ENCODE data around the gene EXOSC9.

The EXOSC9 gene

GRCh38 chr4:121811122-121811521 is 10.0 kb downstream of the EXOSC9 start:
- Mint-ChIP-seq H3K27me3 (ENCODE audit: low read depth) (no peaks in the 10 kb centered on the region), H3K4me1 (no peaks in the 10 kb centered on the region), H3K27ac (peak overlapping the region in 2 of 3 experiments; percentile 3 to 59), H3K9me3 (no peaks in the 10 kb centered on the region), H3K4me3 (no peak overlapping the region), H3K36me3 (ENCODE audit: low read depth) (peaks cover 52% of the 10 kb centered on the region)
- no peak for TF ChIP-seq CTCF (IDR thresholded peaks at IDR 0.05; ENCODE audit: unreplicated experiment in 3 of 3)

- no peaks in the 10 kb centered on the region for H3K4me1 Mint-ChIP-seq
- H3K4me3 Mint-ChIP-seq: no peak overlapping the region
These were observed 13.6 kb downstream of the EXOSC9 start for GRCh38 chr4:121814756-121815155.

GRCh38 chr4:121817006-121817405 is 15.9 kb downstream of the EXOSC9 start:
- Mint-ChIP-seq H3K4me1 (peaks cover under 1% of the 10 kb centered on the region), H3K9me3 (no peaks in the 10 kb centered on the region), H3K4me3 (no peak overlapping the region), H3K36me3 (ENCODE audit: low read depth) (peaks cover 41% of the 10 kb centered on the region), H3K27ac (no peak overlapping the region), H3K27me3 (ENCODE audit: low read depth) (no peaks in the 10 kb centered on the region)
- no peak for TF ChIP-seq CTCF (IDR thresholded peaks at IDR 0.05; ENCODE audit: unreplicated experiment in 3 of 3)

More at GRCh38 chr4:121814756-121815155, 13.6 kb downstream of the EXOSC9 start:
- Mint-ChIP-seq H3K9me3 (no peaks in the 10 kb centered on the region), H3K36me3 (ENCODE audit: low read depth) (peaks cover 58% of the 10 kb centered on the region), H3K27me3 (ENCODE audit: low read depth) (no peaks in the 10 kb centered on the region), H3K27ac (no peak overlapping the region)
- TF ChIP-seq CTCF (IDR thresholded peaks at IDR 0.05; ENCODE audit: unreplicated experiment in 3 of 3): no peak

GRCh38 chr4:121817701-121818100 is 16.6 kb downstream of the EXOSC9 start:
- Mint-ChIP-seq H3K4me3 (no peak overlapping the region), H3K9me3 (no peaks in the 10 kb centered on the region), H3K27ac (no peak overlapping the region), H3K36me3 (ENCODE audit: low read depth) (peaks cover 37% of the 10 kb centered on the region), H3K27me3 (ENCODE audit: low read depth) (no peaks in the 10 kb centered on the region), H3K4me1 (peaks cover 7% of the 10 kb centered on the region)
- no peak for TF ChIP-seq CTCF (IDR thresholded peaks at IDR 0.05; ENCODE audit: unreplicated experiment in 3 of 3)

- H3K9me3 Mint-ChIP-seq: no peaks in the 10 kb centered on the region
- no peaks in the 10 kb centered on the region for H3K27me3 Mint-ChIP-seq (ENCODE audit: low read depth)
- peaks cover 9% of the 10 kb centered on the region for H3K4me1 Mint-ChIP-seq
- no peak overlapping the region for H3K27ac Mint-ChIP-seq
- peaks cover 32% of the 10 kb centered on the region for H3K36me3 Mint-ChIP-seq (ENCODE audit: low read depth)
- H3K4me3 Mint-ChIP-seq: no peak overlapping the region
- no peak for TF ChIP-seq CTCF (IDR thresholded peaks at IDR 0.05; ENCODE audit: unreplicated experiment in 3 of 3)
These were observed 17.1 kb downstream of the EXOSC9 start for GRCh38 chr4:121818215-121818614.

GRCh38 chr4:121819216-121819965 is 18.3 kb downstream of the EXOSC9 start:
- Mint-ChIP-seq H3K36me3 (ENCODE audit: low read depth) (peaks cover 27% of the 10 kb centered on the region), H3K27ac (no peak overlapping the region), H3K4me3 (no peak overlapping the region), H3K9me3 (no peaks in the 10 kb centered on the region), H3K4me1 (peaks cover 16% of the 10 kb centered on the region), H3K27me3 (ENCODE audit: low read depth) (no peaks in the 10 kb centered on the region)
- TF ChIP-seq CTCF (IDR thresholded peaks at IDR 0.05; ENCODE audit: unreplicated experiment in 3 of 3): no peak

Data from nephron (organoid).